A673 (cell line): ENCODE results near the gene CR2. TPM values are rescaled to one million over a fixed set of nuclear protein-coding genes. Genes with fewer than 3 reads are reported as not detected.
A peak's percentile ranks its signal among the peaks of the same experiment; 100 is the strongest.

Experiments used
- BruUV-seq: library from RNA; stranded (reverse); fragments of 400-500 nt; replicated peaks from 2 replicates; lab custom pipeline; 2021; lab: Mats Ljungman, UMichigan
- CTCF ChIA-PET: fragments of 300-600 bp; sonication (Branson Sonifier 250); formaldehyde crosslinking; loops from one replicate; lab custom pipeline; 2022; ENCODE audit warnings: antibody characterized with exemption; lab: Charles Lee
- POLR2A ChIA-PET: fragments of 300-600 bp; sonication (Branson Sonifier 250); formaldehyde crosslinking; loops from one replicate; lab custom pipeline; 2022; ENCODE audit warnings: antibody characterized with exemption; ENCODE audit not compliant: low non-redundant PET; lab: Charles Lee
- DNase-seq: peaks from one replicate; pipeline ENCODE4 v3.0.0-alpha.2; 2015; ENCODE audit warnings: low spot score
- H3K27ac ChIP-seq: fragments of 200-600 bp; sonication (generic); 2 replicates; pipeline ENCODE4 v1.5.1; 2016; ENCODE audit warnings: mixed run types, low read depth, mild to moderate bottlenecking, mixed read lengths, antibody characterized with exemption, low read length; ENCODE audit not compliant: poor library complexity, severe bottlenecking
- H3K27me3 ChIP-seq: fragments of 200-600 bp; sonication (generic); replicated peaks from 2 replicates; pipeline ENCODE4 v1.6.1; 2017; ENCODE audit warnings: mixed run types, low read depth, mild to moderate bottlenecking, mixed read lengths, antibody characterized with exemption, low read length; ENCODE audit not compliant: insufficient read depth, poor library complexity
- H3K36me3 ChIP-seq: fragments of 200-600 bp; sonication (generic); 2 replicates; pipeline ENCODE4 v1.6.1; 2016; ENCODE audit warnings: mixed run types, mild to moderate bottlenecking, mixed read lengths, antibody characterized with exemption, low read length; ENCODE audit not compliant: insufficient read depth, poor library complexity, severe bottlenecking
- H3K4me1 ChIP-seq: fragments of 200-600 bp; sonication (generic); 2 replicates; pipeline ENCODE4 v1.6.1; 2017; ENCODE audit warnings: mixed run types, mild to moderate bottlenecking, mixed read lengths, antibody characterized with exemption, low read length; ENCODE audit not compliant: insufficient read depth, poor library complexity, severe bottlenecking
- H3K4me3 ChIP-seq: fragments of 200-600 bp; sonication (generic); 2 replicates; pipeline ENCODE4 v1.5.1; 2016; ENCODE audit warnings: low read depth, mixed run types, mild to moderate bottlenecking, mixed read lengths, low read length; ENCODE audit not compliant: poor library complexity, severe bottlenecking
- H3K9me3 ChIP-seq: fragments of 200-600 bp; sonication (generic); 2 replicates; pipeline ENCODE4 v1.6.1; 2016; ENCODE audit warnings: mixed run types, low read depth, mild to moderate bottlenecking, mixed read lengths, antibody characterized with exemption, low read length; ENCODE audit not compliant: poor library complexity, severe bottlenecking
- CTCF ChIP-seq: fragments of 300-800, 200-600 bp; sonication (generic); conservative IDR thresholded peaks from 2 replicates; pipeline ENCODE4 v1.5.1; 2017; ENCODE audit warnings: low read depth, mild to moderate bottlenecking, antibody characterized with exemption, low read length, moderate library complexity, mixed read lengths
- EZH2 ChIP-seq: fragments of 200-600 bp; sonication (generic); IDR thresholded peaks from 2 replicates; pipeline ENCODE4 v1.6.1; 2017; ENCODE audit warnings: borderline replicate concordance, low read depth, mild to moderate bottlenecking, mixed read lengths, antibody characterized with exemption, low read length; ENCODE audit not compliant: poor library complexity, severe bottlenecking
- intact Hi-C: fragments of 100-400 bp; cut with micrococcal nuclease; formaldehyde crosslinking; loops from one replicate; pipeline ENCODE4 v1.10.0; 2022; ENCODE audit not compliant: unreplicated experiment
- total RNA-seq: library from RNA; stranded (reverse); gene quantifications from 2 replicates; pipeline ENCODE4 v1.2.3, GENCODE V29; 2021

The CR2 gene
- total RNA-seq, 1 experiment from 2014 or later = not detected

- H3K27me3 ChIP-seq = peaks cover 89% of the 10 kb centered on the region
- POLR2A ChIA-PET = no interaction called here
Measured at GRCh38 chr1:207497941-207498340, 43.8 kb downstream of the CR2 start.

DNA sequence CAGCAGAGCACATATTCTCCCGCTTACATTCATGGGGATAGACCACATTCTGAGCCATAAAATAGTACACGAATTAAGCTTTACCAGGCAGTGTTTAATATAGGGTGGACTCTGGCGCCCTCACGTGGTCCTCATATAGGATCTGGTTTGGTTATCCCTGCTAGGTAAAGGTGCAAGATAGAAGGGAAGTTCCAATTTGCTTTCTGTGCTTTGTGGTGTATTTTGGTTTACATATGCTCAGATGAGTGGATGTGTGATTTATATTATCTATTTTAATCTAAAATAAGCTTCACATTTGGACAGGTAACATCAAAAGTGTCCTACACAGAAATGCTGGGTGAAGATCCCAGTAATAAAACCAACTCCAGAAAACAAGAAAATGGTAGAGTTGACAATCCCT is 45.4 kb downstream of the CR2 start:
- intact Hi-C loops = loop anchor here (1.0 to 5.0 kb wide), 3 partner anchors 92 to 587 kb away; no protein-coding TSS in a partner anchor
- TF ChIP-seq CTCF = peak; percentile 87
- no peak for TF ChIP-seq EZH2
- DNase-seq = peak; percentile 78
- H3K9me3 ChIP-seq = no peaks in the 10 kb centered on the region
- H3K27me3 ChIP-seq = peaks cover 93% of the 10 kb centered on the region
- ChIA-PET CTCF (interaction anchor here (0.6 to 1.2 kb wide), 2 partner anchors 28 to 415 kb away, joined by 3 to 4 read pairs; no protein-coding TSS in a partner anchor), POLR2A (no interaction called here)
- H3K4me3 ChIP-seq = no peak overlapping the region
- H3K4me1 ChIP-seq = no peaks in the 10 kb centered on the region
- BruUV-seq = no TSS peak
- H3K36me3 ChIP-seq = no peaks in the 10 kb centered on the region
- no peak overlapping the region for H3K27ac ChIP-seq

More at GRCh38 chr1:207497941-207498340, 43.8 kb downstream of the CR2 start:
- no peak overlapping the region for H3K27ac ChIP-seq
- no peaks in the 10 kb centered on the region for H3K9me3 ChIP-seq
- no TSS peak for BruUV-seq
- TF ChIP-seq CTCF = no peak
- TF ChIP-seq EZH2 = no peak
- H3K4me3 ChIP-seq = no peak overlapping the region
- no peaks in the 10 kb centered on the region for H3K4me1 ChIP-seq
- no peaks in the 10 kb centered on the region for H3K36me3 ChIP-seq
- intact Hi-C loops = loop anchor here (2.0 to 5.0 kb wide), 2 partner anchors 91 to 585 kb away; no protein-coding TSS in a partner anchor
- CTCF ChIA-PET = no interaction called here
- DNase-seq = no peak

- Histone ChIP-seq H3K27ac (no peak overlapping the region), H3K27me3 (peaks cover 93% of the 10 kb centered on the region), H3K4me1 (no peaks in the 10 kb centered on the region), H3K36me3 (no peaks in the 10 kb centered on the region), H3K4me3 (no peak overlapping the region), H3K9me3 (no peaks in the 10 kb centered on the region)
- BruUV-seq = no TSS peak
- no peak for TF ChIP-seq EZH2
- POLR2A ChIA-PET = no interaction called here
- CTCF ChIA-PET = no interaction called here
- intact Hi-C loops = no loop called here
- no peak for DNase-seq
Measured at GRCh38 chr1:207500306-207500705, 46.2 kb downstream of the CR2 start.

DNA sequence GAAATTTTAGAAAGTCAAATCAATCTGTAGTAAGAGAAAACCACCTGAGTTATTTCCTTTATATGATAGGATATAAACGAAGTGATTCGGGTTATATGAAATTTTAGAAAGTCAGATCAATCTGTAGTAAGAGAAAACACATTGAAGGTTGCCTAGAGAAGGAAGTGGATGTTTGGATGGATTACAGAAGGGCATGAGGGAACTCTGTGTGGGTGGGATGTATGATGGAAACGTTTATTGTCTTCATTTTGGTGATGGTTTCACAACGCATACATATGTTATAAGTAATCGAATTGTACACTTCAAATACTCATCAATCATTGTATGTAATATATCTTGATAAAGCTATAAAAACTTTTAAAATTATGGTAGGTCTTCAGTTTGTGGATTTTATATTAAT is 46.9 kb downstream of the CR2 start:
- ChIA-PET POLR2A (no interaction called here), CTCF (no interaction called here)
- no TSS peak for BruUV-seq

More for the DNA sequence above, 46.9 kb downstream of the CR2 start:
- Histone ChIP-seq H3K36me3 (no peaks in the 10 kb centered on the region), H3K27me3 (peaks cover 93% of the 10 kb centered on the region), H3K4me3 (no peak overlapping the region), H3K4me1 (no peaks in the 10 kb centered on the region), H3K27ac (no peak overlapping the region), H3K9me3 (no peaks in the 10 kb centered on the region)
- intact Hi-C loops = no loop called here
- DNase-seq = no peak
- TF ChIP-seq CTCF (no peak), EZH2 (no peak)
